ENCODE results near the gene SMARCAD1. TPM values are rescaled to one million over a fixed set of nuclear protein-coding genes. Genes with fewer than 3 reads are reported as not detected.

The SMARCAD1 gene
- total RNA-seq, 2 donors from 2014 or later: 8.2 to 10.8 TPM

- Histone ChIP-seq H3K4me1 (peaks cover 0 to 10% of the 10 kb centered on the region in 2 donors), H3K36me3 (peaks cover 1% of the 10 kb centered on the region), H3K27me3 (no peaks in the 10 kb centered on the region), H3K4me3 (no peak overlapping the region), H3K27ac (no peak overlapping the region), H3K9me3 (no peaks in the 10 kb centered on the region)
- no peak for DNase-seq (ENCODE audit: low spot score)
- TF ChIP-seq CTCF (IDR thresholded peaks at IDR 0.05): no peak
These were observed 24.9 kb downstream of the SMARCAD1 start for GRCh38 chr4:94232519-94232918.

GRCh38 chr4:94235825-94236224 is 28.2 kb downstream of the SMARCAD1 start:
- H3K36me3 ChIP-seq: peaks cover 8% of the 10 kb centered on the region
- no peaks in the 10 kb centered on the region for H3K4me1 ChIP-seq
- no peaks in the 10 kb centered on the region for H3K27me3 ChIP-seq
- TF ChIP-seq CTCF (IDR thresholded peaks at IDR 0.05): no peak
- DNase-seq (ENCODE audit: low spot score): no peak
- no peak overlapping the region for H3K27ac ChIP-seq
- H3K4me3 ChIP-seq: no peak overlapping the region
- no peaks in the 10 kb centered on the region for H3K9me3 ChIP-seq

- H3K4me1 ChIP-seq: no peaks in the 10 kb centered on the region
- no peak overlapping the region for H3K27ac ChIP-seq
- no peaks in the 10 kb centered on the region for H3K9me3 ChIP-seq
- no peak overlapping the region for H3K4me3 ChIP-seq
- no peaks in the 10 kb centered on the region for H3K27me3 ChIP-seq
- no peak for DNase-seq (ENCODE audit: low spot score)
- H3K36me3 ChIP-seq: peaks cover 18% of the 10 kb centered on the region
- TF ChIP-seq CTCF (IDR thresholded peaks at IDR 0.05): no peak
These were observed 29.6 kb downstream of the SMARCAD1 start for GRCh38 chr4:94237271-94237670.

GRCh38 chr4:94238160-94238559 is 30.5 kb downstream of the SMARCAD1 start:
- H3K36me3 ChIP-seq: peaks cover 18% of the 10 kb centered on the region
- H3K9me3 ChIP-seq: no peaks in the 10 kb centered on the region
- TF ChIP-seq CTCF (IDR thresholded peaks at IDR 0.05): no peak
- H3K27me3 ChIP-seq: no peaks in the 10 kb centered on the region
- no peak for DNase-seq (ENCODE audit: low spot score)
- H3K4me1 ChIP-seq: no peaks in the 10 kb centered on the region
- no peak overlapping the region for H3K27ac ChIP-seq
- H3K4me3 ChIP-seq: no peak overlapping the region

GRCh38 chr4:94240384-94240783 is 32.7 kb downstream of the SMARCAD1 start:
- H3K36me3 ChIP-seq: peaks cover 18% of the 10 kb centered on the region

More at GRCh38 chr4:94240384-94240783, 32.7 kb downstream of the SMARCAD1 start:
- Histone ChIP-seq H3K9me3 (no peaks in the 10 kb centered on the region), H3K27ac (no peak overlapping the region), H3K4me3 (no peak overlapping the region), H3K4me1 (peaks cover 0 to 7% of the 10 kb centered on the region in 2 donors), H3K27me3 (no peaks in the 10 kb centered on the region)
- DNase-seq (ENCODE audit: low spot score): no peak
- no peak for TF ChIP-seq CTCF (IDR thresholded peaks at IDR 0.05)

Data from right atrium auricular region (tissue), 2 donors.